GM19328 (cell line): ENCODE measurements around the gene URB2.
"Not testable (repeated sequence)": the region's sequence is repeated elsewhere in the genome, so short reads cannot be mapped to it uniquely, and the experiment has no call there.

ENCODE experiments used
- ATAC-seq: cut with Tn5 transposase; IDR thresholded peaks from one replicate; pipeline ENCODE4 v1.9.1; 2021; ENCODE audit warnings: mild to moderate bottlenecking, moderate library complexity; ENCODE audit not compliant: unreplicated experiment

Gene URB2

GRCh38 chr1:229689904-229690303, 63.9 kb downstream of the URB2 start:
- ATAC-seq = no peak

- ATAC-seq = no peak
Observed at GRCh38 chr1:229690662-229691061, 64.6 kb downstream of the URB2 start.

DNA sequence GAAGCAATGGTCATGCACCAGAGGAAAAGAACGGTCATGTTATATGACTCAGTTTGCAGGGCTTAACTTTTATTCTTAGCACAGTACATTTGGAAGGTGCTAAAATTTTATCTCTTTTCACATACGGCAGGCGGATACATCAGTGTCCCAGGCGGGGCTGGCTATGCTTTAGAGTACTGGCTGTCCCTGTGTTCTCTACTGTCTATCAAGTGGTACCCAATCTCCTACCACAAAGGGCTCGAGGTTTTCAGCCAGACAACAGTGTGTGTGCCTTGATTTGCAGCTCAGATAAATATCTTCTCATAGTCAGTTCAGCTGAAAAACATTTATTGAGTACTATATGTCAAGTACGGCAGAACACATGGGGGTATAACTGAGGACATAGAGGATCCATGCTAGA, 65.3 kb downstream of the URB2 start:
- ATAC-seq = no peak

GRCh38 chr1:229693129-229693900, 67.3 kb downstream of the URB2 start:
- ATAC-seq = no peak

GRCh38 chr1:229694053-229694693, 68.1 kb downstream of the URB2 start:
- no peak for ATAC-seq

- ATAC-seq = no peak
Observed at GRCh38 chr1:229696385-229696784, 70.3 kb downstream of the URB2 start.

DNA sequence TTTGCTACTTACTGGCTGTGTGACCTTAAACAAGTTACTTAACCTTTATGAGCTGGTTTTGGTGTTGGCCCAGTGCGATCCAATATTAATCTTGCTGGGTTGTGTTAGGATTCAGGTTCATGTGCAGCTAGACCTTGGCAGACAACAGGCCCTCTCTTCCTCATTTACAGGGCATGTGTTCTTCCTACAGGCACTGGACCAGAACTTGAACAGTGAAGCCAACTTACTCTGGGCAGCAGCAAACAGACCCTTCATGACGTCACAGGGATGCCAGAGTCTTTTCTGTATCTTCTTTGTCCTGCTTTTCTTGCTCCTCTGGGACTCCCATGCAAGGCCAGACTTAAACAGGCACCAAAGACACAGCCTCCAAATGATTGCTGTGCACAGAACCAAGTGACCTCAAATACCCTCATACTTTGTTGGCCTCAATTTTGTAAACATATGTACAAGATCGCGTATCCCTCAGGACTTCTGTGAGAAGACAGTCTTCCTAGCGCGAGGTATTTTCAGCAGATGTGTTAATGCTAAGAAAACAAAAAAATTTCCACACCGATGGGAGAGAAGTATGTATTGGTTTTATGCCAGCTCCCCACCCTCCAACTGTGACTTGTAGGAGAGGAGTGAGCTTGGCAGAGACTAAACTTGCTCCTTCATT, 73.7 kb downstream of the URB2 start:
- no peak for ATAC-seq

DNA sequence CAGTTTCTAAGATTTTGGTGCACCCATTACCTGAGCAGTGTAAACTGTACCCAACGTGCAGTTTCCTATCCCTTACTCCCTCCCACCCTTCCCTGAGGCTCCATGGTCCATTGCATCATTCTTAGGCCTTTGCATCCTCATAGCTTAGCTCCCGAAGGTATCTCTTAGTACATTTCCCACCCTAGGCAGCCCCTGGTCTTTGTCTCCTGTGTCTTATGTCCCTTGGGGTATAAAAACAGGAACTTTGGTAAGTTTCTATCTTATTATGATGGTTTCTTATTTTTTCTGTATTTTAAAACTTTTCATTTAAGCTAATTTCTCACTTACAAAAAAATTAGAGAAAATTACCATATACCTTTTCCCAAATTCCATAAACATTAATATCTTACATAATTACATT, 78.1 kb downstream of the URB2 start:
- ATAC-seq = no peak

DNA sequence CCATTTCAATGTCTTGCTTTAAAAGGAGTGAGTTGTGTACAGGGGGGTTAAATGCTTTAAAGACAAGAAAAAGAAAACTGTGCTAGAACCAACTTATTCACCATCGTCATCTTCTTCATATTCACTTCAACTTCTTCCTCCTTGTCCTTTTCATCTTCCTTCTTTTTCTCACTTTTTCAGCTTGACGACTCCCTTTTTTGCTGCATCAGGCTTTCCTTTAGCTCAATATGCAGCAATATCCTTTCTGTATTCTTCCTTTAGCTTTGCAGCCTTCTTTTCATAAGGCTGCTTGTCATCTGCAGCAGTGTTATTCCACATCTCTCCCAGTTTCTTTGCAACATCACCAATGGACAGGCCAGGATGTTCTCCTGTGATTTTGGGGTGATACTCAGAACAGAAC, 79.1 kb downstream of the URB2 start:
- ATAC-seq = not testable (repeated sequence)

GRCh38 chr1:229707127-229707526, 81.1 kb downstream of the URB2 start:
- not testable (repeated sequence) for ATAC-seq

GRCh38 chr1:229709500-229710013, 83.5 kb downstream of the URB2 start:
- ATAC-seq = no peak
